CD4-positive, alpha-beta T cell treated with Interleukin-12 subunit alpha and Interleukin-12 subunit beta, for 1 hour (primary cell): Measurements from ENCODE around the gene SEL1L3.

Experiments used
- DNase-seq: peaks from one replicate; pipeline ENCODE4 v3.0.0-alpha.2; 2020

The SEL1L3 gene

GRCh38 chr4:25727711-25728493, 134.9 kb downstream of the SEL1L3 start:
- DNase-seq = no peak

- DNase-seq = no peak
Measured at GRCh38 chr4:25725870-25726269, 136.9 kb downstream of the SEL1L3 start.

- DNase-seq = no peak
Measured at GRCh38 chr4:25723409-25723808, 139.4 kb downstream of the SEL1L3 start.

GRCh38 chr4:25722964-25723363, 139.8 kb downstream of the SEL1L3 start:
- no peak for DNase-seq

- DNase-seq = no peak
Measured at GRCh38 chr4:25713812-25714211, 149.0 kb downstream of the SEL1L3 start.

- no peak for DNase-seq
Measured at GRCh38 chr4:25712611-25713010, 150.2 kb downstream of the SEL1L3 start.

- no peak for DNase-seq
Measured at GRCh38 chr4:25710637-25711036, 152.2 kb downstream of the SEL1L3 start.

GRCh38 chr4:25704516-25704915, 158.3 kb downstream of the SEL1L3 start:
- DNase-seq = no peak

- DNase-seq = no peak
Measured at GRCh38 chr4:25703731-25704388, 158.9 kb downstream of the SEL1L3 start.

- no peak for DNase-seq
Measured at GRCh38 chr4:25702848-25703247, 159.9 kb downstream of the SEL1L3 start.

GRCh38 chr4:25700661-25701060, 162.1 kb downstream of the SEL1L3 start:
- no peak for DNase-seq

GRCh38 chr4:25697516-25697915, 165.3 kb downstream of the SEL1L3 start:
- DNase-seq = no peak
